Measurements from ENCODE around the gene SCAF1. TPM values are rescaled to one million over a fixed set of nuclear protein-coding genes. Genes with fewer than 3 reads are reported as not detected.

SCAF1 gene
- total RNA-seq, 4 donors from 2014 or later: 17.5 to 38.4 (median 25.8) TPM

GRCh38 chr19:49686503-49687088 is 44.6 kb downstream of the SCAF1 start:
- intact Hi-C loops (cut with DNase I): no loop called here
- H3K9me3 ChIP-seq: no peaks in the 10 kb centered on the region
- peaks cover 39 to 56% of the 10 kb centered on the region in 2 donors for H3K36me3 ChIP-seq
- H3K27ac ChIP-seq: no peak overlapping the region
- no peak for TF ChIP-seq CTCF (IDR thresholded peaks at IDR 0.05)
- TF ChIP-seq POLR2A (IDR thresholded peaks at IDR 0.05): no peak
- WGBS, 2 donors: 80 to 95% methylated on average over 1 to 16 of the region's 27 CpGs
- peaks cover 4 to 17% of the 10 kb centered on the region in 2 donors for H3K4me1 ChIP-seq
- no peaks in the 10 kb centered on the region for H3K27me3 ChIP-seq
- H3K4me3 ChIP-seq (replicated peaks in 1 of 3): no peak overlapping the region
- no peak for DNase-seq

GRCh38 chr19:49687150-49687549 is 45.1 kb downstream of the SCAF1 start:
- 73 to 82% methylated on average over 7 to 11 of the region's 12 CpGs for WGBS, 2 donors
- Histone ChIP-seq H3K4me3 (replicated peaks in 1 of 3) (no peak overlapping the region), H3K4me1 (peaks cover 4 to 17% of the 10 kb centered on the region in 2 donors)

GRCh38 chr19:49687566-49688316 is 45.7 kb downstream of the SCAF1 start:
- Histone ChIP-seq H3K4me1 (peaks cover 4 to 17% of the 10 kb centered on the region in 2 donors), H3K27ac (no peak overlapping the region), H3K27me3 (no peaks in the 10 kb centered on the region), H3K36me3 (peaks cover 28 to 45% of the 10 kb centered on the region in 2 donors), H3K4me3 (replicated peaks in 1 of 3) (no peak overlapping the region), H3K9me3 (no peaks in the 10 kb centered on the region)
- intact Hi-C loops (cut with DNase I): no loop called here
- TF ChIP-seq CTCF (IDR thresholded peaks at IDR 0.05) (no peak), POLR2A (IDR thresholded peaks at IDR 0.05) (no peak)
- DNase-seq: no peak
- 69 to 75% methylated on average over 11 to 20 of the region's 26 CpGs for WGBS, 2 donors

More at GRCh38 chr19:49687150-49687549, 45.1 kb downstream of the SCAF1 start:
- H3K36me3 ChIP-seq: peaks cover 34 to 50% of the 10 kb centered on the region in 2 donors
- DNase-seq: no peak
- H3K27ac ChIP-seq: no peak overlapping the region
- no peaks in the 10 kb centered on the region for H3K9me3 ChIP-seq
- TF ChIP-seq CTCF (IDR thresholded peaks at IDR 0.05): no peak
- no peak for TF ChIP-seq POLR2A (IDR thresholded peaks at IDR 0.05)
- H3K27me3 ChIP-seq: no peaks in the 10 kb centered on the region
- intact Hi-C loops (cut with DNase I): no loop called here

GRCh38 chr19:49688531-49689132 is 46.6 kb downstream of the SCAF1 start:
- Histone ChIP-seq H3K27ac (no peak overlapping the region), H3K4me1 (peaks cover 4 to 17% of the 10 kb centered on the region in 2 donors), H3K27me3 (no peaks in the 10 kb centered on the region), H3K36me3 (peaks cover 26 to 40% of the 10 kb centered on the region in 2 donors), H3K9me3 (no peaks in the 10 kb centered on the region), H3K4me3 (replicated peaks in 1 of 3) (no peak overlapping the region)
- 78 to 79% methylated on average over 12 of the region's 12 CpGs for WGBS, 2 donors
- intact Hi-C loops (cut with DNase I): no loop called here
- TF ChIP-seq POLR2A (IDR thresholded peaks at IDR 0.05) (no peak), CTCF (IDR thresholded peaks at IDR 0.05) (no peak)
- no peak for DNase-seq
